K562 (cell line): ENCODE data around the gene STON2. TPM values are rescaled to one million over a fixed set of nuclear protein-coding genes. Genes with fewer than 3 reads are reported as not detected.

Source experiments
- ATAC-seq: fragments of 200-7000 bp; cut with Tn5 transposase; 3 replicates; pipeline ENCODE4 v1.9.1; 2020; ENCODE audit warnings: moderate library complexity
- BruUV-seq: library from RNA; stranded (reverse); fragments of 400-500 nt; replicated peaks from 2 replicates; lab custom pipeline; 2021; lab: Mats Ljungman, UMichigan
- CTCF ChIA-PET: fragments of 300-600 bp; formaldehyde crosslinking; extraction: SDS; loops from one replicate; lab custom pipeline; 2021; ENCODE audit warnings: low intra/inter-chr PET ratio; lab: Yijun Ruan, JAX
- POLR2A ChIA-PET: fragments of 300-600, 350-650 bp; sonication (Branson Sonifier 250); formaldehyde crosslinking; extraction: SDS; loops from one replicate; lab custom pipeline; 2021; ENCODE audit warnings: antibody characterized with exemption, inconsistent platforms; lab: Yijun Ruan, JAX
- DNase-seq, 4 experiments: peaks; one replicate each; pipeline versions ENCODE4 v3.0.0 to v3.0.0-alpha.2; 2011 to 2018; ENCODE audit warnings: low spot score in 3 of 4, mixed read lengths in 3 of 4; ENCODE audit errors: extremely low read depth in 1 of 4
- FAIRE-seq: peaks from 2 replicates; lab custom pipeline; 2011; peaks lifted over from hg19 to GRCh38; lab: Jason Lieb, UNC
- H2AFZ ChIP-seq: 2 replicates; pipeline ENCODE4 v1.6.0; 2011; ENCODE audit warnings: low read depth, low read length, control low read depth, inconsistent platforms
- H3K27ac ChIP-seq: fragments of 200-600 bp; 3 replicates; pipeline ENCODE4 v1.8.0; 2011; ENCODE audit warnings: low read depth, mild to moderate bottlenecking, control low read depth, inconsistent platforms, low read length, moderate library complexity, mixed read lengths; ENCODE audit errors: extremely low read depth
- H3K27me3 ChIP-seq, 2 experiments: fragments of 300-600 bp in 1 of 2; 2 replicates in 1 of 2; 3 replicates in 1 of 2; pipeline versions ENCODE4 v1.6.0 to v1.8.0; 2011; ENCODE audit warnings: inconsistent platforms in 2 of 2, low read length in 2 of 2, mild to moderate bottlenecking in 1 of 2, mixed read lengths in 1 of 2, moderate library complexity in 1 of 2; ENCODE audit not compliant: control insufficient read depth in 2 of 2, insufficient read depth in 2 of 2
- H3K36me3 ChIP-seq: fragments of 300-600 bp; 3 replicates; pipeline ENCODE4 v1.8.0; 2011; ENCODE audit warnings: mild to moderate bottlenecking, low read length, inconsistent platforms; ENCODE audit not compliant: control insufficient read depth, insufficient read depth
- H3K4me1 ChIP-seq, 2 experiments: fragments of 200-600 bp in 1 of 2; replicated peaks in 1 of 2; 2 replicates in 1 of 2; 3 replicates in 1 of 2; pipeline versions ENCODE4 v1.5.1 to v1.8.0; 2011; ENCODE audit warnings: inconsistent platforms in 2 of 2, low read length in 2 of 2, mild to moderate bottlenecking in 1 of 2, mixed read lengths in 1 of 2, moderate library complexity in 1 of 2; ENCODE audit not compliant: control insufficient read depth in 2 of 2, insufficient read depth in 2 of 2
- H3K4me2 ChIP-seq: 2 replicates; pipeline ENCODE4 v1.6.1; 2011; ENCODE audit warnings: low read length, control low read depth, inconsistent platforms, mixed read lengths; ENCODE audit not compliant: insufficient read depth
- H3K4me3 ChIP-seq: fragments of 200-600 bp; sonication (generic), shearing (Covaris generic); 2 replicates; pipeline ENCODE4 v1.5.1; 2016; ENCODE audit warnings: control low read depth, inconsistent platforms
- H3K79me2 ChIP-seq: fragments of 200-600 bp; 3 replicates; pipeline ENCODE4 v1.8.0; 2011; ENCODE audit warnings: low read length, inconsistent platforms; ENCODE audit not compliant: control insufficient read depth, insufficient read depth
- H3K9ac ChIP-seq, 2 experiments: 2 replicates each; pipeline versions ENCODE4 v1.6.0 to v1.6.1; 2011; ENCODE audit warnings: low read depth in 2 of 2, low read length in 2 of 2, control low read depth in 1 of 2, inconsistent platforms in 1 of 2, mild to moderate bottlenecking in 1 of 2, mixed read lengths in 1 of 2; ENCODE audit not compliant: insufficient read depth in 1 of 2
- H3K9me1 ChIP-seq: one replicate; pipeline ENCODE4 v1.6.0; 2011; ENCODE audit warnings: inconsistent platforms, mild to moderate bottlenecking, low read length, moderate library complexity; ENCODE audit not compliant: control insufficient read depth, insufficient read depth
- H3K9me3 ChIP-seq: replicated peaks from 2 replicates; pipeline ENCODE4 v1.5.1; 2011; ENCODE audit warnings: low read depth, low read length, inconsistent platforms; ENCODE audit not compliant: control insufficient read depth, insufficient read depth
- H4K20me1 ChIP-seq: replicated peaks from 2 replicates; pipeline ENCODE4 v1.6.1; 2011; ENCODE audit warnings: low read length, inconsistent platforms, mixed read lengths; ENCODE audit not compliant: control insufficient read depth, insufficient read depth
- CC2D1A ChIP-seq: fragments of 450-650 bp; IDR thresholded peaks from 2 replicates; pipeline ENCODE4 v1.6.1; 2017; ENCODE audit warnings: mild to moderate bottlenecking
- EZH2 ChIP-seq: IDR thresholded peaks from 2 replicates; pipeline ENCODE4 v1.6.1; 2012; ENCODE audit warnings: low read depth, mild to moderate bottlenecking, inconsistent platforms, low read length, borderline replicate concordance
- FIP1L1 ChIP-seq: fragments of 200-400 bp; formaldehyde crosslinking; IDR thresholded peaks from 2 replicates; pipeline ENCODE4 v1.6.1; 2018; ENCODE audit warnings: mild to moderate bottlenecking, low read depth, low read length; ENCODE audit not compliant: poor library complexity, severe bottlenecking
- FOXP4 ChIP-seq: sonication (generic); formaldehyde crosslinking; IDR thresholded peaks from 2 replicates; pipeline ENCODE4 v1.8.0; 2022; ENCODE audit warnings: mild to moderate bottlenecking, missing genetic modification reagents, borderline replicate concordance
- IRF1 ChIP-seq: sonication (generic); formaldehyde crosslinking; IDR thresholded peaks from 2 replicates; pipeline ENCODE4 v1.8.0; 2022; ENCODE audit warnings: missing genetic modification reagents, mild to moderate bottlenecking, borderline replicate concordance
- IRF2 ChIP-seq: sonication (generic); formaldehyde crosslinking; IDR thresholded peaks from 2 replicates; pipeline ENCODE4 v1.8.1; 2022; ENCODE audit warnings: mild to moderate bottlenecking, missing genetic modification reagents
- NELFE ChIP-seq: IDR thresholded peaks from 2 replicates; pipeline ENCODE4 v1.6.1; 2011; ENCODE audit warnings: mild to moderate bottlenecking; ENCODE audit not compliant: insufficient read depth, insufficient read length
- POLR2AphosphoS5 ChIP-seq: IDR thresholded peaks from 2 replicates; pipeline ENCODE4 v1.6.1; 2011; ENCODE audit warnings: mild to moderate bottlenecking, low read depth, low read length, moderate library complexity; ENCODE audit not compliant: control insufficient read depth, insufficient read depth
- POLR2G ChIP-seq: fragments of 200-400 bp; formaldehyde crosslinking; IDR thresholded peaks from 2 replicates; pipeline ENCODE4 v1.6.1; 2017; ENCODE audit warnings: low read depth, mild to moderate bottlenecking, antibody characterized with exemption, low read length, moderate library complexity
- PRMT5 ChIP-seq: sonication (generic); formaldehyde crosslinking; IDR thresholded peaks from 2 replicates; pipeline ENCODE4 v1.5.0; 2020; ENCODE audit warnings: missing genetic modification reagents
- SAP30 ChIP-seq: fragments of 200-600 bp; sonication (generic); IDR thresholded peaks from 2 replicates; pipeline ENCODE4 v1.6.1; 2012; ENCODE audit warnings: borderline replicate concordance, low read depth, mild to moderate bottlenecking, moderate library complexity, low read length, control low read depth, inconsistent platforms; ENCODE audit not compliant: insufficient read depth, poor library complexity, severe bottlenecking
- SMAD4 ChIP-seq: fragments of 250-450 bp; sonication (Bioruptor Pico); conservative IDR thresholded peaks from 2 replicates; pipeline ENCODE4 v1.8.0; 2021; ENCODE audit warnings: inconsistent platforms, mild to moderate bottlenecking, moderate library complexity
- ZNF398 ChIP-seq: fragments of 250-450 bp; sonication (Bioruptor Pico); IDR thresholded peaks from 2 replicates; pipeline ENCODE4 v1.8.0; 2021; ENCODE audit warnings: moderate library complexity, mild to moderate bottlenecking, inconsistent platforms
- ZNF778 ChIP-seq: fragments of 450-650 bp; formaldehyde crosslinking; IDR thresholded peaks from 2 replicates; pipeline ENCODE4 v1.4.0; 2020; ENCODE audit warnings: mild to moderate bottlenecking, moderate library complexity
- WGBS: fragments of 100-300 bp; shearing (Covaris generic); methylation state at CpG from one replicate; pipeline ENCODE4 v1.1.6; 2016; ENCODE audit warnings: low coverage, mixed read lengths; ENCODE audit not compliant: insufficient coverage; ENCODE audit errors: missing lambda C conversion rate; 5-methylcytosine and 5-hydroxymethylcytosine counted together
- in situ Hi-C: fragments of 300-500 bp; cut with MboI; formaldehyde crosslinking; loops from 4 replicates; pipeline ENCODE4 v1.15.0; 2018; ENCODE audit warnings: inconsistent platforms, mixed read lengths
- intact Hi-C: fragments of 100-400 bp; cut with micrococcal nuclease; formaldehyde crosslinking; loops from 2 replicates; pipeline ENCODE4 v1.14.2; 2022
- polyA plus RNA-seq, 8 experiments: library from polyadenylated mRNA; depleted of rRNA in 4 of 8; stranded (reverse) in 5 of 8; unstranded in 3 of 8; fragments of >200 nt; fragmentation: Nextera tagmentation in 2 of 8; fragmentation: Illumina TruSeq in 1 of 8; extraction: Ambion mirVana in 2 of 8; extraction: Trizol in 1 of 8; gene quantifications; 2 replicates each; pipeline versions ENCODE4 v1.2.1 to v1.2.3, GENCODE V29; 2011 to 2014; ENCODE audit warnings: inconsistent platforms in 1 of 8, missing spikeins in 1 of 8
- total RNA-seq, 7 experiments: library from RNA; depleted of rRNA in 6 of 7; stranded (reverse); fragments of >200 nt in 6 of 7; fragmentation: Illumina TruSeq in 2 of 7; extraction: Trizol in 2 of 7; gene quantifications; 2 replicates each; pipeline versions ENCODE4 v1.2.1 to v1.2.3, GENCODE V29; 2011 to 2021; ENCODE audit warnings: low replicate concordance in 1 of 7

Gene STON2
- total and polyA plus RNA-seq, 9 of the 15 experiments (the other 6 are each of a cell fraction or from before 2014, with no cell fraction given) = 7.8 to 99.3 (median 53.5) TPM

GRCh38 chr14:81311778-81312177 is 88.3 kb downstream of the STON2 start:
- WGBS = 80% methylated on average over 5 of the region's 5 CpGs
- TF ChIP-seq IRF2 (CRISPR knock-in tag) = no peak
- TF ChIP-seq ZNF398 (CRISPR knock-in tag) = no peak
- TF ChIP-seq PRMT5 = no peak
- no peak for TF ChIP-seq POLR2AphosphoS5
- TF ChIP-seq CC2D1A = no peak
- TF ChIP-seq NELFE = no peak
- TF ChIP-seq FOXP4 (CRISPR knock-in tag) = no peak
- TF ChIP-seq EZH2 = no peak
- TF ChIP-seq SMAD4 (CRISPR knock-in tag) = no peak
- no peak for TF ChIP-seq POLR2G
- TF ChIP-seq SAP30 = no peak
- no peak for TF ChIP-seq FIP1L1
- no peak for TF ChIP-seq IRF1
- no peak for TF ChIP-seq ZNF778
- Histone ChIP-seq H3K4me2 (no peak overlapping the region), H3K36me3 (peaks cover 13% of the 10 kb centered on the region; the same call in 1 of the 3 replicates), H3K27ac (no peak overlapping the region), H3K9ac (no peak overlapping the region), H3K9me1 (no peaks in the 10 kb centered on the region), H3K27me3 (no peaks in the 10 kb centered on the region), H2AFZ (no peak overlapping the region), H3K9me3 (no peaks in the 10 kb centered on the region), H4K20me1 (no peaks in the 10 kb centered on the region), H3K4me1 (no peaks in the 10 kb centered on the region; a peak in 2 of 5 replicates), H3K4me3 (no peak overlapping the region), H3K79me2 (peaks cover 10% of the 10 kb centered on the region; the same call in 2 of the 3 replicates)
- no peak for FAIRE-seq
- DNase-seq = no peak
- ChIA-PET CTCF (no interaction called here), POLR2A (no interaction called here)
- ATAC-seq = no peak
- in situ Hi-C loops (no loop called here), intact Hi-C loops (no loop called here)
- BruUV-seq = no TSS peak
